ENCODE measurements around the gene NPRL2.

Gene NPRL2

GRCh38 chr3:50350213-50350526, 405 bp downstream of the NPRL2 start:
- no peak for DNase-seq (ENCODE audit: low spot score)

GRCh38 chr3:50347187-50347813, 3.3 kb downstream of the NPRL2 start:
- DNase-seq (ENCODE audit: low spot score) = peak; percentile 68

GRCh38 chr3:50345586-50346234, 4.9 kb downstream of the NPRL2 start, which contains the start of gene ZMYND10:
Gene ZMYND10, minus strand, starts transcription at chr3:50345732. Its CDS starts 153 bp downstream, at chr3:50345579.
- DNase-seq (ENCODE audit: low spot score) = no peak

GRCh38 chr3:50345008-50345407, 5.6 kb downstream of the NPRL2 start:
- no peak for DNase-seq (ENCODE audit: low spot score)

GRCh38 chr3:50342813-50343633, 7.6 kb downstream of the NPRL2 start:
- DNase-seq (ENCODE audit: low spot score) = no peak

DNA sequence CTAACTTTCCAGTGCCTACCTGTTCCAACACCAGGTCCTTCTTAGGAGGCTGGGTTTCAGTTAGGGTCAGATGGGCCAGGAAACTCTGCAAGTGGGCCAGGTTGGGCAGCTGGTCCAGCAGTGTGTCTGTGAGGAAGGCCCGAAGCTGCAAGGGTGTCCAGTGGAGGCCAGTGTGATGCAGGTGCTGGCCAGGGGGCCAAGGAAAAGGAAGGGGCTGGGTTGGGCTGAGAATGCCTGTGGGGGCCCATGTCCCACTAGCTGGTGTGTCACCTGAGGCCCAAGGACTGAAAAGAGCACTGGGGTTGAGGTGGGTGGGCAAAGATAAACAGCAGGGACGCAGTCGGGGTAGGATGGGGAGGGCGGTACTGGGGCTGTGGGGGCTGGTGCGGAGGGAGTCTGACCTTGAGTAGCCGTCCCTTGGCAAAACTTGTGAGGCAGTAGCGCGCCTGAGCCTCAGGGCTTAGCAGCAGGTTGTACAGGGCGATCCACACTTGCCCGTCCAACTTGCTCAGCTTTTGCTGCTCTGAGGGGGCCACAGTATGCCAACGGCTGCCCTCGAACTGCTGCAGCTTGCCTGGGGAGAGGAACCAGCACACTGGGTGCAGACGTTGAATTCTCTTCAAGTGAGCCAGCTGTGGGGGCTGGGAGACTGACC, 8.5 kb downstream of the NPRL2 start:
- DNase-seq (ENCODE audit: low spot score) = no peak

DNA sequence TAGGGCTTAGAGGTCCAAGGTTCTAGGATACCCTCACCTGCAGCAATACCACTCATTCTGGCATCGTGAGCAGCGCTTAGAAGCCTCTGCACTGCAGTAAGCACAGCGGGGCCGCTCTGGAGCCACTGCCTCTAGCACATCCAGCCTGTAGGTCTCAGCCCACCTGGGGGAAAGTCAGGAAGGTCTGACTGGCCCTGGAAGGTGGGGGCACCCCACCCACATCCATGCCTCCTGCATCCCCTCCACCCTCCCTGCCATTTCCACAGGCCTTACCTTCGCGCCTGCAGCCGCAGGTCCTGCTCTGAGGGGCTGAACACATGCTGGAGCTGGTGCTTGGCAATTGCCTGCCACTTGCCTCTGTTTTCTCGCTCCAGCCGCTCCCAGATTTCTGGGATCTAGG, 9.0 kb downstream of the NPRL2 start:
- DNase-seq (ENCODE audit: low spot score) = no peak

- no peak for DNase-seq (ENCODE audit: low spot score)
Measured at GRCh38 chr3:50340448-50341329, 9.9 kb downstream of the NPRL2 start, which contains the start of gene RASSF1. Gene RASSF1, minus strand, starts transcription at chr3:50340836. Its CDS starts 31 bp downstream, at chr3:50340805.

- no peak for DNase-seq (ENCODE audit: low spot score)
Measured at GRCh38 chr3:50340147-50340447, 10.5 kb downstream of the NPRL2 start.

DNA sequence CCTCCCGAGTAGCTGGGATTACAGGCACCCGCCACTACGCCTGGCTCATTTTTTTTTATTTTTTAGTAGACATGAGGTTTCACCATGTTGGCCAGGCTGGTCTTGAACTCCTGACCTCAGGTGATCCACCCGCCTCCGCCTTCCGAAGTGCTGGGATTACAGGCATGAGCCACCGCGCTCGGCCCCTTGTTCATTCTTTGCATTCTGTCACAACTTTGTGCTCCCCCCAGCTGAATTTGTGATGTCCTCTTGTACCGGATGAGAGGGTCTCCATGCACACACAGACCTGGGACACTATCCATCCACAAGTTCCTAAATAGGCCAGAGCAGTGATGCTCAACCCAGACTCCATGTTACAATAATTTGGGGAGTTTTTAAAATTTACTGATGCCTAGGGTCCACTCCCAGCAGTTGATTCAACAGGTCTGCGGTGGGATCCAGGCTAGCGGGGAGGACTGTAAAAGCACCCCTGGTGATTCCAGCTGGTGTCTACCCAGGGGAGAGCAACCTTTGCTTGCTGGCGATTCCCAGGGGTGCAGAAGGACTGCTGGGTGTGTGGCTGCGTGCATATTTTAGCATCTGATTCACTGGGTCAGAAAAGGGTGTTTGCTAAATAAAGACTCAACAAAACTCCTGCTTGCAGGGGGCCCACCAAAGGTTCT, 11.0 kb downstream of the NPRL2 start:
- no peak for DNase-seq (ENCODE audit: low spot score)

DNA sequence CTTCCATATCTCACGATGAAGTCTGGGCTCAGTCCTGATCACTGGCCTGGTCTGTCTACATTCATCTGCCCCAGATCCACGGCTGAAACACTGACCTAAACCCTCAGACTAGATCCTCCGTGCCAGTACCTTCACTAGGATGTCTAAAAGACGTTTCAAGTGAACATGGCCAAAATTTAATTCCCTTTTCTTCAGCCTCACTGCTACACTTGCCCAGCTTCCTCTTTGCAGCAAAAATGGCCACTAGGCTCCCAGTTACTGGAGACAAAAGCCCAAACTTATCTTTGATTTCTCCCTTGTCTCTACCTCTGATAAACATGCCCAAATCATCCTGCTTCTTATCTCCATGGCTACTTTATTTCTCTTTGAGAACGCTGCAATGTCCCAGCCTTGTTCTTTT, 11.6 kb downstream of the NPRL2 start:
- no peak for DNase-seq (ENCODE audit: low spot score)

DNA sequence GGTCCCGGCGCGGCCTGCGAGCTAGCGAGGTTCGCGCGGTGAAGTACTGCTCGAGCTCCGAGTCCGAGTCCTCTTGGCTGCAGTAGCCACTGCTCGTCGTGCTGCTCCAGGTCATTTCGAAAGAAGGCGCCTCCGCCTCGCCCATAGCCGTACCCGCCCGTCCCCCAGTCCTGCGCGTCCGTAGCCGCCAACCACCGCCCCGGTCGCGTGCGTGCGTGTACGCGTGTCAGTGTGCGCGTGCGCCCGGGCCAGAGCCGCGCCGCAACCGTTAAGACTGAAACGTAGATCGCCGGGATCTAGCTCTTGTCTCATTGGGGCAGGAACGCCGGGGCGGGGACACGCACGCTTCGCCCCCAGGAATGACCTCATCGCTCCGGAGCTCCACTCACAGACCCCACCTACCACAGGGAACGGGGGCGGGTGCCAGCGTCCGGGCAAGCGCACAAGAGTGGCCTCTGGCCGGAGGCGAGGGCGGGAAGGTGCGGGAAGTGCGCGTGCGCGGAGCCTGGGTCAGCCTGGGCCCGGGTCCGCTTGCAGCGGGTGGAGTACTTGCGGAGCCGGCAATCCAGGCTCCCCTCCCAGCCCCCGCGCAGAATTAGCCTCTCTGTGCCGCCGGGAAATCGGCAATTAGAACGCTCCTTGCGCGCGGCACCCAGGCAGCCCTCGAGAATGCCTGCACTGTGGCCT, 13.3 kb downstream of the NPRL2 start:
- DNase-seq (ENCODE audit: low spot score) = peak; percentile 97

DNA sequence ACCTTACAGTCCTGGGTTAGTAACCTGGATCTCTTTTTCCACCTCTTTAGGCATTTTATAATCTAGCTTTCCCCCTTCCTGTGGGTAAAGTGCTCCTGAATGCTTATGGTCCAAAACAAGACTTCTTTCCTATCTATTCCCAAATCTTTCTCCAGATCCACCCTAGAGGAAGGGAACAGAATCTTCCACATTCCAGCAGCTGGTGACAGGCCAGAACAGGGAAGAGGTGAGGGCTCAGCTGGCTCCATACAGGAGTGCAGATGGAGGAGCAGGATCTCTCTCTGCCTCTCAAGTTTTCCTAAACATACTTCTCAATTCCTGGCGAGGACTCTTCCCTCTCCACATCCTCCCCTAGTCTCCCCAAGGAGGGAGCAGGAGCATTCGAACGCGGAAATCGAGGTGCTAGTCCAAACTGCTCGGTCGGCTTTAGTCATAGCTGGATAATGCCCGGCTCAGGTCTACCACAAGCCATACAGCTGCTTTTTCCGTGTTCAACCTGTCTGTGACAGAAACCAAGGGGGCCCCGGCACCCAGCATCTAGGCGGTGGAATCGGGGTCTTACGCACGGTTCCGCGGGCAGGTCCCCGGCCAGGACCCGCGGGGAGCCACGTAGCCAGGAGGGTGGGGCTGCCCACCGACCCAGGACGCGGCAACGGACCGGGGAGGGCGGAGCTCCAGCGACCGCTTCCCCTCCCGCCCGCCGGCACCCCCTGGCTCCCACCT, 14.0 kb downstream of the NPRL2 start:
- DNase-seq (ENCODE audit: low spot score) = peak; percentile 40

- DNase-seq (ENCODE audit: low spot score) = no peak
Measured at GRCh38 chr3:50334339-50335075, 16.1 kb downstream of the NPRL2 start.

- peak; percentile 93 for DNase-seq (ENCODE audit: low spot score)
Measured at GRCh38 chr3:50333744-50334328, 16.7 kb downstream of the NPRL2 start.

DNA sequence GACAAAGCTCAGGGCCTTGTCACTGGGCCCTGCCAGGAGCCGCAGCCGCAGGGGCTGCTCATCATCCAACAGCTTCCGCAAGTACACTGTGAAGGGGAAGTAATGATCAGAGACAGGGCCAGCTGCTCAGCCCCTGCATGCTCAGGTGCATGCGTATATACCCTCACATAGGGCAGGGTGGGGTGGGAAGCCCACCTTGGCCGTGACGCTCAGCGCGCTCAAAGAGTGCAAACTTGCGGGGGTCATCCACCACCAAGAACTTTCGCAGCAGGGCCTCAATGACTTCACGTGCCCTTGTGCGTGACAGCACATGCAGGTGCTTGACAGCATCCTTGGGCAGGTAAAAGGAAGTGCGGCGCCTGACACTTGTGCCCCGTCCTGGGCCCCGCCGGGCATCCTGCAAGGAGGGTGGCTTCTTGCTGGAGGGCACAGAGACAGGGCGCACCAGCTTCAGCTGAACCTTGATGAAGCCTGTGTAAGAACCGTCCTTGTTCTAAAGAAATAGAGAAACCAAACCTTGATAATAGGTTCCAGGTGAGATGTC, 19.1 kb downstream of the NPRL2 start:
- DNase-seq (ENCODE audit: low spot score) = no peak

GRCh38 chr3:50330330-50330729, 20.2 kb downstream of the NPRL2 start:
- no peak for DNase-seq (ENCODE audit: low spot score)

- DNase-seq (ENCODE audit: low spot score) = peak; percentile 94
Measured at GRCh38 chr3:50327943-50328691, 22.5 kb downstream of the NPRL2 start, which contains the start of gene TUSC2. Gene TUSC2, minus strand, starts transcription at chr3:50328223. Its CDS starts 124 bp downstream, at chr3:50328099.
